Lower leg skin (tissue), 4 donors: ENCODE results near the gene KCNC1. TPM values are rescaled to one million over a fixed set of nuclear protein-coding genes. Genes with fewer than 3 reads are reported as not detected.

Experiments
- DNase-seq, 2 donors: peaks; one replicate each; pipeline ENCODE4 v3.0.0-alpha.2; 2019; ENCODE audit warnings: low spot score in 2 of 2
- H3K4me3 ChIP-seq: fragments of 200-600 bp; sonication (generic); 2 replicates; pipeline ENCODE4 v1.5.1; 2017; ENCODE audit warnings: mild to moderate bottlenecking, low read depth; ENCODE audit not compliant: poor library complexity, severe bottlenecking
- POLR2A ChIP-seq, 2 donors: fragments of 450-650 bp; IDR thresholded peaks; one replicate each; pipeline ENCODE4 v1.6.1; 2016 to 2017; ENCODE audit warnings: antibody characterized with exemption in 2 of 2, mild to moderate bottlenecking in 1 of 2, moderate library complexity in 1 of 2
- WGBS, 2 donors: methylation state at CpG; one replicate each; pipeline ENCODE4 v1.1.5; 2018; 5-methylcytosine and 5-hydroxymethylcytosine counted together
- intact Hi-C: fragments of 100-400 bp; cut with DNase I; formaldehyde crosslinking; loops from one replicate; pipeline ENCODE4 v1.15.0; 2023; ENCODE audit warnings: low total_unique reads
- total RNA-seq, 4 donors: library from RNA; depleted of rRNA; stranded (reverse); fragments of >200 nt; gene quantifications; one replicate each; pipeline ENCODE4 v1.1.0, GENCODE V29; 2016
- TF ChIP-seq, protein P1 (sequence below), 3 donors: fragments of 450-650 bp; IDR thresholded peaks; one replicate each; pipeline ENCODE4 v1.5.1; 2016; ENCODE audit warnings: antibody characterized with exemption in 3 of 3, mild to moderate bottlenecking in 3 of 3, moderate library complexity in 2 of 3

Gene KCNC1
- total RNA-seq, 4 donors from 2014 or later, result 0.06 TPM; not detected in 3

DNA sequence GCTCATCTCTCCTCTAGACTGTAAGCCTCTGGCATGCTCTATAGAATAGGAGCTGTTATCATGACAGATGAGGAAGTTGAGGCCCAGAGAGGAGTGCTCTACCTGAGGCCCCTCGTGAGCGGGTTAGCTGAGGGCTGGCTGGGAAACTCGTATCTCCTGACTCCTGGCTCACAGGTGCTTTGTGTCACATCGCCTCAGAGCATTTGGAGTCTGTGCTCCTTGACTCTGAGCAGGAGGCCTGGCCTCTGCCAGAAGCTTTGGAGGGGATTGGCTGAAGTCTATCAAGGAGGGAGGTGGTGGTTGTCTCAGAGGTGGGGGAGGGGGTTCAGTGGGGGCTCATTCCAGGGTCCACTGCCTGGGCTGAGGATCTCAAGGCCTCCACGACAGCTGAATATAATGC, 7.4 kb downstream of the KCNC1 start:
- no peak for DNase-seq
- H3K4me3 ChIP-seq, result no peak overlapping the region
- 86 to 88% methylated on average over 4 to 5 of the region's 5 CpGs for WGBS, 2 donors
- intact Hi-C loops, result no loop called here
- TF ChIP-seq, protein P1, sequence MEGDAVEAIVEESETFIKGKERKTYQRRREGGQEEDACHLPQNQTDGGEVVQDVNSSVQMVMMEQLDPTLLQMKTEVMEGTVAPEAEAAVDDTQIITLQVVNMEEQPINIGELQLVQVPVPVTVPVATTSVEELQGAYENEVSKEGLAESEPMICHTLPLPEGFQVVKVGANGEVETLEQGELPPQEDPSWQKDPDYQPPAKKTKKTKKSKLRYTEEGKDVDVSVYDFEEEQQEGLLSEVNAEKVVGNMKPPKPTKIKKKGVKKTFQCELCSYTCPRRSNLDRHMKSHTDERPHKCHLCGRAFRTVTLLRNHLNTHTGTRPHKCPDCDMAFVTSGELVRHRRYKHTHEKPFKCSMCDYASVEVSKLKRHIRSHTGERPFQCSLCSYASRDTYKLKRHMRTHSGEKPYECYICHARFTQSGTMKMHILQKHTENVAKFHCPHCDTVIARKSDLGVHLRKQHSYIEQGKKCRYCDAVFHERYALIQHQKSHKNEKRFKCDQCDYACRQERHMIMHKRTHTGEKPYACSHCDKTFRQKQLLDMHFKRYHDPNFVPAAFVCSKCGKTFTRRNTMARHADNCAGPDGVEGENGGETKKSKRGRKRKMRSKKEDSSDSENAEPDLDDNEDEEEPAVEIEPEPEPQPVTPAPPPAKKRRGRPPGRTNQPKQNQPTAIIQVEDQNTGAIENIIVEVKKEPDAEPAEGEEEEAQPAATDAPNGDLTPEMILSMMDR (IDR thresholded peaks at IDR 0.05), result no peak

- DNase-seq, result no peak
- intact Hi-C loops, result no loop called here
These were observed 8.6 kb downstream of the KCNC1 start for GRCh38 chr11:17743026-17743807.

DNA sequence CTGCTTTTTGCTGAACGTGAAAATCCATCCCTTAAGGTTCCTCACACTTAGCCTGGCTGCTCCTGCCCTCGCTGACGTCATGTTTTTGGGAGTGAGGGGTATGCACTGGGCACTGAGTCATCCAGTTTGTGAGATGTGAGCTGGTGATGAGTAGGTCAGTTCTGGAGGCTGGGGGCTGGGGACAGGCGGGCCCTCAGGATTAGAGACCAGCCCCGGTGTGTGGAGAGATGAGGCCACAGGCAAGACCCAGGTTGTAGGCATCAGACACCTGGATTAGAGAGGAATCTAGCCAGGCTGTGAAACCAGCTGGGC, 9.2 kb downstream of the KCNC1 start:
- WGBS, 2 donors, result 69 to 79% methylated on average over 4 to 5 of the region's 5 CpGs
- no peak for DNase-seq
- TF ChIP-seq, protein P1 (IDR thresholded peaks at IDR 0.05), result no peak
- no peak for TF ChIP-seq POLR2A (IDR thresholded peaks at IDR 0.05)
- H3K4me3 ChIP-seq, result no peak overlapping the region
- intact Hi-C loops, result no loop called here

More at GRCh38 chr11:17743026-17743807, 8.6 kb downstream of the KCNC1 start:
- 89 to 90% methylated on average over 13 of the region's 13 CpGs for WGBS, 2 donors
- H3K4me3 ChIP-seq, result no peak overlapping the region
- TF ChIP-seq POLR2A (IDR thresholded peaks at IDR 0.05), result no peak
- TF ChIP-seq, protein P1 (IDR thresholded peaks at IDR 0.05), result no peak

GRCh38 chr11:17744151-17744940, 9.8 kb downstream of the KCNC1 start:
- DNase-seq, result no peak
- TF ChIP-seq, protein P1 (IDR thresholded peaks at IDR 0.05), result no peak
- no peak for TF ChIP-seq POLR2A (IDR thresholded peaks at IDR 0.05)
- WGBS, 2 donors, result 68 to 72% methylated on average over 10 of the region's 10 CpGs
- intact Hi-C loops, result no loop called here
- H3K4me3 ChIP-seq, result no peak overlapping the region

- 82 to 86% methylated on average over 20 of the region's 20 CpGs for WGBS, 2 donors
- no peak for TF ChIP-seq POLR2A (IDR thresholded peaks at IDR 0.05)
- TF ChIP-seq, protein P1 (IDR thresholded peaks at IDR 0.05), result no peak
- H3K4me3 ChIP-seq, result no peak overlapping the region
- DNase-seq, result no peak
- intact Hi-C loops, result no loop called here
These were observed 10.6 kb downstream of the KCNC1 start for GRCh38 chr11:17745023-17745772.
